ENCODE results near the gene TCF20.

Gene TCF20

GRCh38 chr22:42283278-42284201 is 13.1 kb upstream of the TCF20 start:
- DNase-seq (ENCODE audit: insufficient read length, low spot score) (no peak), FAIRE-seq (no peak)

- FAIRE-seq (no peak), DNase-seq (ENCODE audit: insufficient read length, low spot score) (no peak)
Measured at GRCh38 chr22:42282943-42283277, 12.5 kb upstream of the TCF20 start.

- FAIRE-seq (no peak), DNase-seq (ENCODE audit: insufficient read length, low spot score) (no peak)
Measured at GRCh38 chr22:42282252-42282942, 11.9 kb upstream of the TCF20 start.

GRCh38 chr22:42281706-42282251 is 11.3 kb upstream of the TCF20 start:
- FAIRE-seq (no peak), DNase-seq (ENCODE audit: insufficient read length, low spot score) (no peak)

GRCh38 chr22:42281284-42281683 is 10.8 kb upstream of the TCF20 start:
- FAIRE-seq (no peak), DNase-seq (ENCODE audit: insufficient read length, low spot score) (no peak)

GRCh38 chr22:42280836-42281235 is 10.4 kb upstream of the TCF20 start:
- DNase-seq (ENCODE audit: insufficient read length, low spot score) = no peak
- FAIRE-seq = no peak

- no peak for FAIRE-seq
- no peak for DNase-seq (ENCODE audit: insufficient read length, low spot score)
Measured at GRCh38 chr22:42280140-42280539, 9.7 kb upstream of the TCF20 start.

GRCh38 chr22:42279425-42280020 is 9.1 kb upstream of the TCF20 start:
- FAIRE-seq (no peak), DNase-seq (ENCODE audit: insufficient read length, low spot score) (no peak)

- DNase-seq (ENCODE audit: insufficient read length, low spot score) (no peak), FAIRE-seq (peak; percentile 90)
Measured at GRCh38 chr22:42277988-42278776, 7.7 kb upstream of the TCF20 start.

- FAIRE-seq = no peak
- DNase-seq (ENCODE audit: insufficient read length, low spot score) = no peak
Measured at GRCh38 chr22:42277232-42277753, 6.8 kb upstream of the TCF20 start.

- FAIRE-seq (no peak), DNase-seq (ENCODE audit: insufficient read length, low spot score) (no peak)
Measured at GRCh38 chr22:42275970-42276369, 5.5 kb upstream of the TCF20 start.

- FAIRE-seq = no peak
- no peak for DNase-seq (ENCODE audit: insufficient read length, low spot score)
Measured at GRCh38 chr22:42275176-42275575, 4.7 kb upstream of the TCF20 start.

- no peak for DNase-seq (ENCODE audit: insufficient read length, low spot score)
- no peak for FAIRE-seq
Measured at GRCh38 chr22:42273855-42274451, 3.5 kb upstream of the TCF20 start.

GRCh38 chr22:42272431-42272999 is 2.1 kb upstream of the TCF20 start:
- DNase-seq (ENCODE audit: insufficient read length, low spot score) = no peak
- no peak for FAIRE-seq

GRCh38 chr22:42271906-42272305 is 1.5 kb upstream of the TCF20 start:
- FAIRE-seq = no peak
- DNase-seq (ENCODE audit: insufficient read length, low spot score) = no peak

- DNase-seq (ENCODE audit: insufficient read length, low spot score) (no peak), FAIRE-seq (no peak)
Measured at GRCh38 chr22:42271191-42271813, 849 bp upstream of the TCF20 start.

GRCh38 chr22:42270176-42270509 is 310 bp downstream of the TCF20 start:
- FAIRE-seq (no peak), DNase-seq (ENCODE audit: insufficient read length, low spot score) (no peak)

GRCh38 chr22:42269432-42270175 is 849 bp downstream of the TCF20 start:
- peak; percentile 60 for FAIRE-seq

More at GRCh38 chr22:42269432-42270175, 849 bp downstream of the TCF20 start:
- peak; percentile 87 for DNase-seq (ENCODE audit: insufficient read length, low spot score)
